Peyer's patch (tissue), 4 donors: ENCODE results near the gene HMGXB3.
A peak's percentile ranks its signal among the peaks of the same experiment; 100 is the strongest.

Experiments used
- CTCF ChIP-seq, 6 experiments: fragments of 450-650 bp in 4 of 6; fragments of 200-600 bp in 2 of 6; sonication (generic) in 1 of 6; IDR thresholded peaks; one replicate each; pipeline ENCODE4 v1.5.1; 2017 to 2019; ENCODE audit warnings: antibody characterized with exemption in 6 of 6, mild to moderate bottlenecking in 3 of 6, moderate library complexity in 1 of 6
- POLR2A ChIP-seq, 2 donors: fragments of 450-650 bp; IDR thresholded peaks; one replicate each; pipeline ENCODE4 v1.5.1; 2017; ENCODE audit warnings: antibody characterized with exemption in 2 of 2, mild to moderate bottlenecking in 2 of 2, moderate library complexity in 2 of 2

DNA sequence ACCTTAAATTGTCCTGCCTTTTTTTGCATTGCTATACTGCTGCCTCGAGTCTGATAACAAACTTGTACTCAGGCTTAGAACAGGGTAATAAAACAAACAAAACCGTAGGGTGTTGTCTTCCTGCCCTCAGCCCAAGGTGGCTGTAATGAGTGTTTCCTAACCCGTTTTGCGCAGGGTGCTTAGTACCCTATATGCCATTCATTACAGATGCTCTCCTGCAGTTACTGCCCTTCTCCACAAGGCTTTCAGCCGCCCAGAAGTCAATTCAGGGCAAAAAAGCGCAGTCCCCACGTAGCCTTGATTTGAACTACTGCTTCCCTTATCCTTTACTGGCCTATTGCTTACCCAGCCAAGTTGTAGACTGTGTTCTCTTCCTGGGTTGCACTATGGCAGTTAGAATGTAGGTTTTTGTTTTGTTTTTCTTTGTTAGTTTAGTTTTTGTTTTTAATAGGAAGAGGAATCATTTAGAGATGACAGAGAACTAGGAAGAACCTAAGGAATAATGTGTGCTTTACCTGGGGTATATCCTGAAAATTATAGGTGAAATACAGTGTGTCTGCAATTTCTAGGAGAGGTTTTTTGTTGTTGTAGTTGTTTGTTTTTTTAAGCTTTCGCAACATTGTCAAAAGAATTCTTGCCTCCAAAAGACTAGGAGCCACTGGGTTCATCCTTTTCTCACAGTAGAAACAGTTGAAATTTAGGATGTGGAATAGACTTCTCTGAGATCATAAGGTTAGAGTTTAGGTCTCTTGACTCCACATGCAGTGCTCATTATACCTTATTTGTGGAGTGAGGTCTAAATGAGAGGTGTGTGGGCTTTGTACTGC is 1.3 kb downstream of the HMGXB3 start:
- TF ChIP-seq CTCF (IDR thresholded peaks at IDR 0.05) (peak; percentile 11 to 74 (median 60)), POLR2A (IDR thresholded peaks at IDR 0.05) (no peak)
